Naive B cell (primary cell): ENCODE data around the gene GSTM5. TPM values are rescaled to one million over a fixed set of nuclear protein-coding genes. Genes with fewer than 3 reads are reported as not detected.
"Not testable (repeated sequence)": the region's sequence is repeated elsewhere in the genome, so short reads cannot be mapped to it uniquely, and the experiment has no call there.

ENCODE experiments used
- ATAC-seq, 2 donors: fragments of 150-1000 bp; cut with Tn5 transposase; 2 replicates each; pipeline ENCODE4 v1.10.0; 2021; ENCODE audit warnings: low read depth in 2 of 2, mild to moderate bottlenecking in 2 of 2, moderate library complexity in 2 of 2
- DNase-seq: peaks from one replicate; pipeline ENCODE4 v3.0.0; 2022
- H3K27ac Mint-ChIP-seq, 6 donors: one replicate each; pipeline ENCODE4 v1.8.0; 2020 to 2022; ENCODE audit warnings: mild to moderate bottlenecking in 6 of 6, mixed read lengths in 6 of 6, moderate library complexity in 5 of 6, inconsistent platforms in 2 of 6
- H3K27me3 Mint-ChIP-seq, 3 donors: one replicate each; pipeline ENCODE4 v1.8.0; 2021 to 2022; ENCODE audit warnings: mixed read lengths in 3 of 3, mild to moderate bottlenecking in 1 of 3
- H3K36me3 Mint-ChIP-seq, 2 donors: one replicate each; pipeline ENCODE4 v1.8.0; 2020 to 2022; ENCODE audit warnings: mixed read lengths in 2 of 2, inconsistent platforms in 1 of 2, mild to moderate bottlenecking in 1 of 2
- H3K4me1 Mint-ChIP-seq, 3 donors: one replicate each; pipeline ENCODE4 v1.8.0; 2020 to 2022; ENCODE audit warnings: mixed read lengths in 3 of 3, inconsistent platforms in 1 of 3, mild to moderate bottlenecking in 1 of 3, moderate library complexity in 1 of 3
- H3K4me3 Mint-ChIP-seq, 8 donors: one replicate each; pipeline ENCODE4 v1.8.0; 2020 to 2022; ENCODE audit warnings: mild to moderate bottlenecking in 8 of 8, mixed read lengths in 8 of 8, moderate library complexity in 8 of 8, inconsistent platforms in 2 of 8
- H3K9me3 Mint-ChIP-seq, 7 donors: one replicate each; pipeline ENCODE4 v1.8.0; 2020 to 2022; ENCODE audit warnings: mixed read lengths in 7 of 7, mild to moderate bottlenecking in 5 of 7, inconsistent platforms in 2 of 7, moderate library complexity in 1 of 7
- polyA plus RNA-seq, 6 donors: library from polyadenylated mRNA; unstranded; fragments of 300-500 nt; fragmentation: Illumina TruSeq; gene quantifications; one replicate each; pipeline ENCODE4 v1.2.3, GENCODE V29; 2021; ENCODE audit warnings: low read depth in 6 of 6

Gene GSTM5
- polyA plus RNA-seq, 6 donors from 2014 or later: 0.93 TPM; not detected in 5

GRCh38 chr1:109763646-109764415 lies 51.8 kb downstream of the GSTM5 start, which contains the start of gene EPS8L3:
EPS8L3 (minus strand) TSS chr1:109763923; CDS start chr1:109761749, 2,174 bp downstream.
- Mint-ChIP-seq H3K27ac (no peak within 1 kb of the TSS), H3K4me3 (no peak within 1 kb of the TSS), H3K27me3 (peaks cover 0 to under 1% (median 0%) of the 10 kb centered on the region in 3 donors), H3K4me1 (peaks cover 0 to 3% (median 2%) of the 10 kb centered on the region in 3 donors), H3K9me3 (no peaks in the 10 kb centered on the region), H3K36me3 (no peaks in the 10 kb centered on the region)
- ATAC-seq: no peak
- no peak for DNase-seq

DNA sequence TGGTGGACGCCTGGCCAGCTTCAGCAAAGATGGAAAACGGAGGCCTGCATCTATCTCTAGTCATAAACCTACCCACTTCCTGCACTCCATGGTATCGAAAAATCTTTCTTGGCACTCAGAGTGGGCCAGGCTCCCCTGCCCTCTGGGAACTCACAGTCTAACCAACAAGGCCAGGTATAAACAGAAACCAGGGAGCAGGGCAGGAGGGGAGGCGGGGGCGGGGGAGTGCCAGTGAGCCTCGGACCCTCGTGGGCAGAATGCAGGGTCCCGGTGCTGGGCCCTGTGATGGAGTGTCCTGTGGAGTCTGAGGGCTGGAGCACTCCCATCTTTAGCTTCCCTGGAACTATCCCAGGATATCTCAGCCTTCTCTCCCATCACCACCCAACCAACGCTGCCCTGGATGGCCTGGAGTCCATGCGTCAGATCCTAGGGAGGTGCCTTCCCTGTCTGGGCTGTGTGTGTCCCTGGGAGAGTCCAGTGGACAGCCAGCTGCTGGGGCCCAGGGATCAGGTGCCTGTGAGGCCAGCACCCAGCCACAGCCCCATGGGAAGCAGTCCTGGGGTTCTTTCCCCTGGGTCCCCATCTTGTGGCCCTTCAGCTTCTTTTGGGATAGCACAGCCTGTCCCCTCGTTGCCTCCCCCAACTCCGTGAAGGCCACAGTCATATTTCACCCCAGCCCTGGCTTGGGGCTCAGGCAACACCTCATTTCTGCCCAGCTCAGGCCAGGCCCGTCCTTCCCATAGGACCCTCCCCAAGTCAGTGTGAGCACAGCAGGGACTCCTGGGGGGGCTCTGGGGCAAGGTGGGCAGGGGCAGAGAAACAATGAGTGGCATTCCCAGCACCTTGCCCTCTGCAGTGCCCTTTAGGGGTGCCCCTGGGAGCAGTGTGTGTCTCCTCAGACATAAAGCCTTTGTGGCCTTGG lies 52.8 kb downstream of the GSTM5 start:
- Mint-ChIP-seq H3K9me3 (no peaks in the 10 kb centered on the region), H3K4me1 (peaks cover 0 to 3% (median 2%) of the 10 kb centered on the region in 3 donors), H3K4me3 (no peak overlapping the region), H3K27ac (no peak overlapping the region), H3K27me3 (peaks cover 0 to 10% (median 0%) of the 10 kb centered on the region in 3 donors), H3K36me3 (no peaks in the 10 kb centered on the region)
- no peak for DNase-seq
- ATAC-seq: no peak

GRCh38 chr1:109765483-109765815 lies 53.4 kb downstream of the GSTM5 start:
- H3K9me3 Mint-ChIP-seq: no peaks in the 10 kb centered on the region
- H3K4me1 Mint-ChIP-seq: peaks cover 0 to 3% (median 2%) of the 10 kb centered on the region in 3 donors
- no peaks in the 10 kb centered on the region for H3K36me3 Mint-ChIP-seq
- H3K27ac Mint-ChIP-seq: no peak overlapping the region
- ATAC-seq (no peak), DNase-seq (no peak)
- H3K27me3 Mint-ChIP-seq: peaks cover 0 to 10% (median 0%) of the 10 kb centered on the region in 3 donors
- H3K4me3 Mint-ChIP-seq: no peak overlapping the region

DNA sequence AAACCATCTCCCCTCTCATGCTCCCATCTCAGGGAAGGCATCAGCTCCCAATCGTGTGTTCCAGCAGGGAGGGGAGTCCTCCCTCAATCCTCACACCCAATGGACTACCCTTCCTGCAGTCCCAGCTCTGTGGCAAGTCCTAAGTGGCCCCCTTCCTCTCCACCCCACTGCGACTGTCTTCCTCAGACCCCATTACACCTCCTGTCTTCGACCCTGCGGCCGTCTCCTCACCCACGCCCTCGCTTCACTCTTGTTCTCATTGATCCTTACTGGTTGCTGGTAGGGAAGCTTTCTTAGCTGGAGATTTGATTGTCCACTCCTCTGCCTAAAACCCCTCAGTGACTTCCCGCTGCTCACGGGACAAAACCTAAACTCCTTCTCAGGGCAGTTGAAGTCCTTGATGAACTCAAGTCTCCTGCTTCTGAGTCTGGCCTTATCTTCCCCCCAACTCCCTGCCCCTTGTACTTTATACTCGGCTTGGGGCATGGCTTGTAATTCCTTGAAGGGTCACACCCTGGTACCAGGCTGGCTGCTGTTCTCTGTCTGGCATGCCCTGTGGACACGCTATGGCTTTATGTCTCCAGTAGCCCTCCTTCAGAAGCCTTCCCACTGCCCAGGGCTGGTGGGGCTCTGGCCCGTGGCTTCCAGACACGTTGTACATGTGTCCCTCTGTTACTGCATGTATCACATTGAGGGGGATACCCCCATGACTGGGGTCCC lies 54.0 kb downstream of the GSTM5 start:
- DNase-seq: no peak

DNA sequence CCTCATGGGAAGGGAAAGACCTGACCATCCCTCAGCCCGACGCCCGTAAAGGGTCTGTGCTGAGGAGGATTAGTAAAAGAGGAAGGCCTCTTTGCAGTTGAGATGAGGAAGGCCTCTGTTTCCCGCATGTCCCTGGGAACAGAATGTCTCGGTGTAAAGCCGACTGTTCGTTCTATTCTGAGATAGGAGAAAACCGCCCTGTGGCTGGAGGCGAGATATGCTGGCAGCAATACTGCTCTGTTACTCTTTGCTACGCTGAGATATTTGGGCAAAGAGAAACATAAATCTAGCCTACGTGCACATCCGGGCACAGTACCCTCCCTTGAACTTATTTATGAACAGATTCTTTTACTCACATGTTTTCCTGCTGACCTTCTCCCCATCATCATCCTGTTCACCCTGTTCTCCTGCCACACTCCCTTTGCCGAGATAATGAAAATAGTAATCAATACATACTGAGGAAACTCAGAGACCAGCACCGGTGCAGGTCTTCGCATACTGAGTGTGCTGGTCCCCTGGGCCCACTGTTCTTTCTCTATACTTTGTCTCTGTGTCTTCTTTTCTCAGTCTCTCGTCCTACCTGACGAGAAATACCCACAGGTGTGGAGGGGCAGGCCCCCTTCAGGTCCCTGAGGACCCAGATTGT lies 55.1 kb downstream of the GSTM5 start:
- H3K36me3 Mint-ChIP-seq, H3K9me3 Mint-ChIP-seq, H3K27ac Mint-ChIP-seq, DNase-seq, H3K4me3 Mint-ChIP-seq, ATAC-seq, H3K4me1 Mint-ChIP-seq, H3K27me3 Mint-ChIP-seq: not testable (repeated sequence)

More for the DNA sequence above, 54.0 kb downstream of the GSTM5 start:
- Mint-ChIP-seq H3K27me3 (peaks cover 0 to 10% (median 0%) of the 10 kb centered on the region in 3 donors), H3K36me3 (no peaks in the 10 kb centered on the region), H3K9me3 (no peaks in the 10 kb centered on the region), H3K27ac (no peak overlapping the region), H3K4me3 (no peak overlapping the region), H3K4me1 (peaks cover 0 to 3% (median 2%) of the 10 kb centered on the region in 3 donors)
- no peak for ATAC-seq

Other genes starting within 250 kb of the GSTM5 start
- gene SYPL2, start 245.7 kb upstream of the GSTM5 start, polyA plus RNA-seq: not detected
- gene ATXN7L2, start 228.3 kb upstream of the GSTM5 start, polyA plus RNA-seq: 1 to 10 TPM; 3.0 to 9.2 (median 5.2) TPM
- gene CYB561D1, start 218.2 kb upstream of the GSTM5 start, polyA plus RNA-seq: 10 to 100 TPM in 5 of 6 donors, 1 to 10 TPM in 1; 9.3 to 13.2 (median 10.8) TPM
- gene AMIGO1, start 202.5 kb upstream of the GSTM5 start, polyA plus RNA-seq: 1 to 10 TPM in 3 of 6 donors, under 1 TPM in 2, not detected in 1; 0.37 to 1.8 (median 1.0) TPM
- under 1 TPM in 1 of 6 donors, not detected in 5; 0.09 TPM for gene GPR61, start 172.4 kb upstream of the GSTM5 start, polyA plus RNA-seq
- gene GNAI3, start 163.6 kb upstream of the GSTM5 start, polyA plus RNA-seq: 10 to 100 TPM in 1 of 6 donors, 1 to 10 TPM in 5; 7.6 to 13.9 (median 8.9) TPM
- gene GNAT2, start 92.6 kb upstream of the GSTM5 start, polyA plus RNA-seq: not detected
- gene AMPD2, start 92.4 kb upstream of the GSTM5 start, polyA plus RNA-seq: 10 to 100 TPM; 14.3 to 34.9 (median 25.6) TPM
- 10 to 100 TPM; 10.6 to 24.4 (median 16.7) TPM for gene GSTM4, start 56.2 kb upstream of the GSTM5 start, polyA plus RNA-seq
- gene GSTM2, start 44.2 kb upstream of the GSTM5 start, polyA plus RNA-seq: 10 to 100 TPM in 2 of 6 donors, 1 to 10 TPM in 4; 3.9 to 14.5 (median 5.7) TPM
- 10 to 100 TPM in 4 of 6 donors, not detected in 2; 36.6 to 90.7 (median 46.5) TPM for gene GSTM1, start 24.4 kb upstream of the GSTM5 start, polyA plus RNA-seq
- gene GSTM3, start 28.8 kb downstream of the GSTM5 start, polyA plus RNA-seq: 1 to 10 TPM in 4 of 6 donors, under 1 TPM in 1, not detected in 1; 0.14 to 8.0 (median 2.1) TPM
- not detected for gene EPS8L3, start 51.7 kb downstream of the GSTM5 start, polyA plus RNA-seq
- gene CSF1, start 198.6 kb downstream of the GSTM5 start, polyA plus RNA-seq: under 1 TPM in 3 of 6 donors, not detected in 3; 0.23 to 0.60 (median 0.43) TPM